ENCODE results near the gene FAM161A. TPM values are rescaled to one million over a fixed set of nuclear protein-coding genes. Genes with fewer than 3 reads are reported as not detected.

Gene FAM161A
- total RNA-seq, 3 donors from 2014 or later, result 3.5 to 4.0 (median 3.6) TPM

DNA sequence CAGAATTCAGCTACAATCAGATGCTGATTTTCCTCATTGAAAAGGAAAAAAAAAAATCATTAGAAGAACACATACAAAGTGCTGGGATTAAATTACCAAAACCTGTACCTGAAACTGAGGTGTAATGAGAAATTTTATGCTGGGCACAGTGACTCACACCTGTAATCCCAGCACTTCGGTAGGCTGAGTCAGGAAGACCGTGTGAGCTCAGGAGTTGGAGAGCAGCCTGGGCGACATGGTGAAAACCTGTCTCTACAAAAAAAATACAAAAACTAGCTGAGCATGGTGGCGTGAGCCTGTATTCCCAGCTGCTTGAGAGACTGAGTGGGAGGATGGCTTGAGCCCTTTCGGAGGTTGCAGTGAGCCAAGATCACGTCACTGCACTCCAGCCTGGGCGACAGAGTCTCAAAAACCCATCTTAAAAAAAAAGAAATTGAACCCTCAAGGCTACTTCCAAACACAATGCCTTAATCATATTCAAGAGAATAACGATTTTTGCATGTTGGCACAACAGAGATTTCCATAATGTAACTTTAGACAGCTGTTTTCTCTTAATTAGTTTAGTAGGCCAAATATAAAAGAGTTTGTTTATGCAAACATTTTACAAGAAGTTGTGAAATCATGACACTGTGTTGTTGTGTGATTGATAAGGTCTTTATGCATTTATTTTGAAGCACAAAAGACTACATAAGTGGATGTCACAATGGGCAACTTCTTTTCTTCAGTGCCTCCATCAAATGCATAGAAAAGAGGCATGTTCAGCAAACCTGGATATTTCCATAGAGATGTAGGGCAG is 63.9 kb downstream of the FAM161A start:
- H3K4me3 ChIP-seq, result no peak overlapping the region
- H3K27ac ChIP-seq, result no peak overlapping the region
- TF ChIP-seq POLR2AphosphoS5 (IDR thresholded peaks at IDR 0.05) (no peak), POLR2A (IDR thresholded peaks at IDR 0.05) (no peak)
- TF ChIP-seq, protein P1, sequence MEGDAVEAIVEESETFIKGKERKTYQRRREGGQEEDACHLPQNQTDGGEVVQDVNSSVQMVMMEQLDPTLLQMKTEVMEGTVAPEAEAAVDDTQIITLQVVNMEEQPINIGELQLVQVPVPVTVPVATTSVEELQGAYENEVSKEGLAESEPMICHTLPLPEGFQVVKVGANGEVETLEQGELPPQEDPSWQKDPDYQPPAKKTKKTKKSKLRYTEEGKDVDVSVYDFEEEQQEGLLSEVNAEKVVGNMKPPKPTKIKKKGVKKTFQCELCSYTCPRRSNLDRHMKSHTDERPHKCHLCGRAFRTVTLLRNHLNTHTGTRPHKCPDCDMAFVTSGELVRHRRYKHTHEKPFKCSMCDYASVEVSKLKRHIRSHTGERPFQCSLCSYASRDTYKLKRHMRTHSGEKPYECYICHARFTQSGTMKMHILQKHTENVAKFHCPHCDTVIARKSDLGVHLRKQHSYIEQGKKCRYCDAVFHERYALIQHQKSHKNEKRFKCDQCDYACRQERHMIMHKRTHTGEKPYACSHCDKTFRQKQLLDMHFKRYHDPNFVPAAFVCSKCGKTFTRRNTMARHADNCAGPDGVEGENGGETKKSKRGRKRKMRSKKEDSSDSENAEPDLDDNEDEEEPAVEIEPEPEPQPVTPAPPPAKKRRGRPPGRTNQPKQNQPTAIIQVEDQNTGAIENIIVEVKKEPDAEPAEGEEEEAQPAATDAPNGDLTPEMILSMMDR (IDR thresholded peaks at IDR 0.05), result no peak
- no peaks in the 10 kb centered on the region for H3K27me3 ChIP-seq
- no peaks in the 10 kb centered on the region for H3K4me1 ChIP-seq
- intact Hi-C loops (cut with DNase I; ENCODE audit: low total_unique reads), result no loop called here
- H3K9me3 ChIP-seq, result no peaks in the 10 kb centered on the region
- H3K36me3 ChIP-seq, result no peaks in the 10 kb centered on the region
- no peak for DNase-seq (ENCODE audit: low spot score in 2 of 2)

DNA sequence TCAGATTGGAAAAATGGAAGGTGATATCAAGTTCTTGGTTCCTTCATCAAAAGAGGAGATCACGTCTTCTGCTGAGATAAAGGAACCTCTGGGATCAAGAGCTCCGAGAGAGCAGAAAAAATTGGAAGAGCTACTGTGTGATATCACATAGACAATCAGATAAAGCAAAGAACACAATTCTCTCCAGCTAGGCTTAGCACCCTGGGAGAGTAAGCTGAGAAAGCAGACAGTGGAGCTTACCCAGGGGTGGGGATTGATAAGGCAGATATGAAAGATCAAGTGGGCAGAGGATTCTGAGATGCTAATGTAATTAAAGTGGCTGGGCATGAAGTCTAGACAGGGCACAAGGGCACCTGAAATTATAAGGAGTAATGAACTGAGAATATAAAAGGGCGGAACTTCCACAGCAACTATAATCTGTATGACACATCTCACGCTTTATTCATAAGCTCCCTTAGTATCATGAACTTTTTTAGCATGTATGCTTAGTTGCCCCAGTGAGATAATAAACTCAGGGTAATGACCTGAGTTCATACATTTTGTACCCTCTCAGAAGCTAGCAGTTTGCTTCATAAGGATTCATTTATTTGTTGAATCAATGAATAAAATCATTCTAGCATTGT is 65.8 kb downstream of the FAM161A start:
- no peak overlapping the region for H3K27ac ChIP-seq
- H3K36me3 ChIP-seq, result no peaks in the 10 kb centered on the region
- no peaks in the 10 kb centered on the region for H3K27me3 ChIP-seq
- no peaks in the 10 kb centered on the region for H3K4me1 ChIP-seq
- TF ChIP-seq POLR2A (IDR thresholded peaks at IDR 0.05), result no peak
- no peak for TF ChIP-seq POLR2AphosphoS5 (IDR thresholded peaks at IDR 0.05)
- TF ChIP-seq, protein P1 (IDR thresholded peaks at IDR 0.05), result no peak
- H3K4me3 ChIP-seq, result no peak overlapping the region
- H3K9me3 ChIP-seq, result no peaks in the 10 kb centered on the region
- DNase-seq (ENCODE audit: low spot score in 2 of 2), result no peak
- intact Hi-C loops (cut with DNase I; ENCODE audit: low total_unique reads), result no loop called here

DNA sequence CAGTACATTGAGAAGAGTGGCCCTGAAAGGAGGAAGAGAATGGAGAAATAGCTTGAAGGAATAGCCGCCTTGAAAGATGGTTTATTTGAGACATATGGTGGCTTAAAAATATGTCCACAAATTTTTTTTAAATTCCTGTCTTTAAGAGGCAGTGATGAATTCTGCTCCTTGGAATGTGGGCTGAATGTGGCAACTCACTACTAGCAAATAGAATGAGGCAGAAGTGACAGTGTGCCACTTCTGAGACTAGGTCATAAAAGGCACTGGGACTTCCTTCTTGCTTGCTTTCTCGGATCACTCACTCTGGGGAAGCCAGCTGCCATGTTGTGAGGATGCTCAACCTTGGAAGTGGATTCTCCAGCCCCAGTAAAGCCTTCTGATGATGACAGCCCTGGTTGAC is 67.0 kb downstream of the FAM161A start:
- intact Hi-C loops (cut with DNase I; ENCODE audit: low total_unique reads), result no loop called here
- no peaks in the 10 kb centered on the region for H3K36me3 ChIP-seq
- no peak for DNase-seq (ENCODE audit: low spot score in 2 of 2)
- TF ChIP-seq, protein P1 (IDR thresholded peaks at IDR 0.05), result no peak
- TF ChIP-seq POLR2A (IDR thresholded peaks at IDR 0.05) (no peak), POLR2AphosphoS5 (IDR thresholded peaks at IDR 0.05) (no peak)
- no peaks in the 10 kb centered on the region for H3K27me3 ChIP-seq
- no peak overlapping the region for H3K4me3 ChIP-seq
- H3K4me1 ChIP-seq, result no peaks in the 10 kb centered on the region
- no peak overlapping the region for H3K27ac ChIP-seq
- no peaks in the 10 kb centered on the region for H3K9me3 ChIP-seq

DNA sequence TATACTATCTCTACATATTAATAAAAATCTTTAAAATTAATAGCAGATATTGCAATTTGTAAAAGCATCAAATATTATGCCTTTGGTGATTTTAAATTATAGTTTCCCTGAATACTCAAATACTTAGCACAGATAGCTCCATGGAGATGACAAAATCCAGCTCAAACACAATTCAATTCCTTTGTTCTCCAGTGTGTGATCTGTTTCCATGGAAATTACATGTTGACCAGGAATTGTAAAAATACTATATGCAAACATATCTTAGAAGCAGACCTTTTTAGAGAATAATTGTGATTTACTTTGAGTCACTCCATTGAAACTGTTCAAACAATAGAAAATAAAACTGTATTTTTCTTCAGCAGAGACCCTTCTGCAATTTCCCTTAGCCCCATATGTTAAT is 68.3 kb downstream of the FAM161A start:
- H3K9me3 ChIP-seq, result peaks cover 5 to 8% of the 10 kb centered on the region in 2 donors
- H3K36me3 ChIP-seq, result no peaks in the 10 kb centered on the region
- H3K27ac ChIP-seq, result no peak overlapping the region
- DNase-seq (ENCODE audit: low spot score in 2 of 2), result no peak
- TF ChIP-seq, protein P1 (IDR thresholded peaks at IDR 0.05), result no peak
- TF ChIP-seq POLR2A (IDR thresholded peaks at IDR 0.05) (no peak), POLR2AphosphoS5 (IDR thresholded peaks at IDR 0.05) (no peak)
- intact Hi-C loops (cut with DNase I; ENCODE audit: low total_unique reads), result no loop called here
- H3K4me3 ChIP-seq, result no peak overlapping the region
- no peaks in the 10 kb centered on the region for H3K27me3 ChIP-seq
- H3K4me1 ChIP-seq, result no peaks in the 10 kb centered on the region

DNA sequence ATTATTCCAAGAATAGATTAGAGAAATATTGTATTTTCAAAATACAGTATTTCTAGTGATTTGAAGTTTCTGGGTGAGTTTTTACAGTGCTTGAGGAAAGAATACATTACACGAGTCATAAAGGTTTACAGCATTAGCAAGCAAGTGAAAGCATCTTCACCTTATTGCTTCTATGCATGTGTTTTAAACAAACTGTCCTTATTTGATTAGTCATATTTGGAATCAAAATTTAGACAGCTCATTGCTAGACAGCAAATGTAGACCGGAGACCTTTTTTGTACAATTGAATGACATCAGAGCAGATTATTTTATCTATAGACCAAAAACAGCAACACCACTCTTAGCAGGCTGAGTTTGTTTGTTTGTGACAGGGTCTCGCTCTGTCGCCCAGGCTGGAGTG is 69.2 kb downstream of the FAM161A start:
- Histone ChIP-seq H3K27ac (no peak overlapping the region), H3K4me1 (no peaks in the 10 kb centered on the region), H3K27me3 (no peaks in the 10 kb centered on the region), H3K36me3 (no peaks in the 10 kb centered on the region), H3K9me3 (peaks cover 5 to 11% of the 10 kb centered on the region in 2 donors), H3K4me3 (no peak overlapping the region)
- intact Hi-C loops (cut with DNase I; ENCODE audit: low total_unique reads), result no loop called here
- DNase-seq (ENCODE audit: low spot score in 2 of 2), result no peak
- TF ChIP-seq POLR2A (IDR thresholded peaks at IDR 0.05), result no peak
- TF ChIP-seq POLR2AphosphoS5 (IDR thresholded peaks at IDR 0.05), result no peak
- TF ChIP-seq, protein P1 (IDR thresholded peaks at IDR 0.05), result no peak
